Fibroblast of the aortic adventitia (primary cell): Measurements from ENCODE around the gene TEX19. TPM values are rescaled to one million over a fixed set of nuclear protein-coding genes. Genes with fewer than 3 reads are reported as not detected.

ENCODE experiments used
- DNase-seq: peaks from one replicate; pipeline ENCODE4 v3.0.0-alpha.2; 2010; ENCODE audit warnings: low read depth
- H3K4me3 ChIP-seq: 2 replicates; pipeline ENCODE4 v1.5.1; 2011; ENCODE audit warnings: low read depth, mild to moderate bottlenecking, control low read depth, low read length, moderate library complexity
- CTCF ChIP-seq: IDR thresholded peaks from 2 replicates; pipeline ENCODE4 v1.5.1; 2011; ENCODE audit warnings: mild to moderate bottlenecking, low read length, control low read depth, inconsistent platforms; ENCODE audit not compliant: insufficient read depth
- total RNA-seq: library from RNA; depleted of rRNA; stranded (reverse); fragments of >200 nt; gene quantifications from 2 replicates; pipeline ENCODE4 v1.2.3, GENCODE V29; 2012; ENCODE audit warnings: low replicate concordance

TEX19 gene
- total RNA-seq, 1 donor = not detected

DNA sequence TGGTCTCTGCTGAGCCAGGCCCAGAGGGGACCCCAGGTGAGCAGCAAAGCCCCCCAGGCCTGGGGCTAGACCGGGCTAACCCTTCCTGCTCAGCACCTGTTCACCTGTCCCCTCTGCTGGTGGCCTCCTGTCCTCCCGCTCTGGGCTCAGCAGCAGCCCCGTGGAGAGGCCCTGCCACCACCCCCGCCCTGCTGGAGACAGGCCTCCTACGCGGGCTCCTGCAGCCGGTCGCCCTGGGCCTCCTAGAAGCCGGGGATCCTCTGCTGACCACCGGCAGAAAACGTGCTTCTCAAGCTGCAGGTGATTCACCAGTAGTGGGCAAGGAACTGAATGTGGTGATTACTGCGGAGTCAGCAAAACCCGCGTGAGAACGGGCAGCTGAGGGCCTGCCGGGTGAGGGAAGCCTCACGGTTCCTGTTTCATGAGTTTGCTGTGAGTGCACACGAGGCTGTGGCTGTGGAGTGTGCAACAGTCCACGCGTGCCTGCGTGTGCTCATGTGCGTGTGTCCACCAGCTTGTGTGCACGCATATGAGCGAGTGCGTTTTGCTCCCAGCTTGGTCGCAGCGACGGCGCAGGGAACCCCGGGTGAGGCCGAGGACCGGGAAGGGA lies 26.3 kb upstream of the TEX19 start:
- peak; percentile 48 for DNase-seq
- TF ChIP-seq CTCF = peak; percentile 3

GRCh38 chr17:82333279-82334171 lies 25.5 kb upstream of the TEX19 start, which contains the start of gene SECTM1:
SECTM1 (minus strand) TSS chr17:82333766; CDS start chr17:82327240, 6,526 bp downstream.
- DNase-seq = peak; percentile 60
- no peak for TF ChIP-seq CTCF
- peak within 1 kb of the TSS; percentile 69 for H3K4me3 ChIP-seq

More for the DNA sequence above, 26.3 kb upstream of the TEX19 start:
- H3K4me3 ChIP-seq = peak overlapping the region; percentile 69

GRCh38 chr17:82334204-82334621 lies 24.8 kb upstream of the TEX19 start:
- DNase-seq = no peak
- H3K4me3 ChIP-seq = peak overlapping the region; percentile 28
- TF ChIP-seq CTCF = no peak

- peak; percentile 38 for DNase-seq
- H3K4me3 ChIP-seq = peak overlapping the region; percentile 49
- no peak for TF ChIP-seq CTCF
Measured at GRCh38 chr17:82334622-82335394, 24.2 kb upstream of the TEX19 start.

GRCh38 chr17:82338858-82339633 lies 20.0 kb upstream of the TEX19 start:
- DNase-seq = peak; percentile 71
- H3K4me3 ChIP-seq = peak overlapping the region; percentile 53
- no peak for TF ChIP-seq CTCF
